Thoracic aorta (tissue), 2 donors: ENCODE measurements around the gene MAPKAPK3. TPM values are rescaled to one million over a fixed set of nuclear protein-coding genes. Genes with fewer than 3 reads are reported as not detected.
A peak's percentile ranks its signal among the peaks of the same experiment; 100 is the strongest.

Experiments used
- ATAC-seq: fragments of 150-250 bp; one replicate; pipeline ENCODE4 v1.8.0; 2017; ENCODE audit warnings: low read depth; ENCODE audit not compliant: insufficient number of reproducible peaks, low FRiP score
- DNase-seq: peaks from one replicate; pipeline ENCODE4 v3.0.0-alpha.2; 2020; ENCODE audit warnings: low spot score
- H3K27ac ChIP-seq, 2 donors: fragments of 200-600 bp; sonication (generic); 1 replicate in 1 of 2; 2 replicates in 1 of 2; pipeline ENCODE4 v1.5.1; 2016; ENCODE audit warnings: mild to moderate bottlenecking in 2 of 2, moderate library complexity in 2 of 2
- H3K27me3 ChIP-seq: fragments of 200-600 bp; sonication (generic); replicated peaks from 2 replicates; pipeline ENCODE4 v1.6.0; 2016; ENCODE audit warnings: mild to moderate bottlenecking; ENCODE audit not compliant: insufficient read depth
- H3K36me3 ChIP-seq: fragments of 200-600 bp; sonication (generic); one replicate; pipeline ENCODE4 v1.5.1; 2016
- H3K4me1 ChIP-seq, 2 donors: fragments of 200-600 bp; sonication (generic); 1 replicate in 1 of 2; 2 replicates in 1 of 2; pipeline versions ENCODE4 v1.5.1 to v1.6.0; 2016; ENCODE audit warnings: low read depth in 2 of 2, mild to moderate bottlenecking in 1 of 2; ENCODE audit not compliant: control insufficient read depth in 1 of 2
- H3K4me3 ChIP-seq: fragments of 200-600 bp; sonication (generic); 2 replicates; pipeline ENCODE4 v1.5.1; 2016; ENCODE audit warnings: mild to moderate bottlenecking
- H3K9me3 ChIP-seq: fragments of 200-600 bp; sonication (generic); 2 replicates; pipeline ENCODE4 v1.5.1; 2016
- CTCF ChIP-seq: fragments of 200-600 bp; sonication (generic); IDR thresholded peaks from one replicate; pipeline ENCODE4 v1.5.1; 2019; ENCODE audit warnings: antibody characterized with exemption
- total RNA-seq, 2 donors: library from RNA; depleted of rRNA; stranded (reverse); fragments of >200 nt; gene quantifications; one replicate each; pipeline versions ENCODE4 v1.1.0 to v1.2.3, GENCODE V29; 2016

MAPKAPK3 gene
- total RNA-seq, 2 donors from 2014 or later: 20.6 to 31.1 TPM

DNA sequence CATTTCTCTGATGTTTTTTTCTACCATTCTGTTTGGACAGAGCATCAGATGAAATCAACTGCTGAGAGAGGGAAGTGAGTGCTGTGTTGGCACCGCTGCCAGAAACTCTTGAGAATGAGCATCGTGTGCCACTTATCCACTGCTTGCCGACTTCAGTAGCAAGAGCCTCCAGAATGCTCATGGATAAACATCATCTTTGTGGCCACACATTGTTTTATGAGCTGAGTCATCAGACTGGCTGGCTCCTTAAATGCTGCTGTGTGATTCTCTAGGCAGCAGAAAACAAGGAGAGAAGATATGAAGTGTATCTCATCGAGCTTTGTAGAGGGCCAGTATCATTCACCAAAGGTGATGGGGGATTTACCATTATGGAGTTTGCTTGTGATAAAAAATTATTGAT, 54.4 kb downstream of the MAPKAPK3 start:
- no peaks in the 10 kb centered on the region for H3K36me3 ChIP-seq
- no peak overlapping the region for H3K4me3 ChIP-seq
- TF ChIP-seq CTCF: no peak
- no peak for DNase-seq
- no peaks in the 10 kb centered on the region for H3K27me3 ChIP-seq
- no peak overlapping the region for H3K27ac ChIP-seq
- H3K9me3 ChIP-seq: no peaks in the 10 kb centered on the region
- no peak for ATAC-seq
- peaks cover 6 to 8% of the 10 kb centered on the region in 2 donors for H3K4me1 ChIP-seq

- no peak overlapping the region for H3K27ac ChIP-seq
- no peak overlapping the region for H3K4me3 ChIP-seq
- no peak for DNase-seq
- no peaks in the 10 kb centered on the region for H3K9me3 ChIP-seq
- H3K27me3 ChIP-seq: no peaks in the 10 kb centered on the region
- H3K4me1 ChIP-seq: peaks cover 6 to 8% of the 10 kb centered on the region in 2 donors
- no peaks in the 10 kb centered on the region for H3K36me3 ChIP-seq
- no peak for TF ChIP-seq CTCF
- no peak for ATAC-seq
Observed at GRCh38 chr3:50672656-50673055, 55.7 kb downstream of the MAPKAPK3 start.

GRCh38 chr3:50673931-50674330, 57.0 kb downstream of the MAPKAPK3 start:
- no peak for TF ChIP-seq CTCF
- Histone ChIP-seq H3K4me3 (no peak overlapping the region), H3K27ac (no peak overlapping the region), H3K27me3 (no peaks in the 10 kb centered on the region), H3K4me1 (peaks cover 6 to 8% of the 10 kb centered on the region in 2 donors), H3K9me3 (no peaks in the 10 kb centered on the region), H3K36me3 (no peaks in the 10 kb centered on the region)
- no peak for DNase-seq
- ATAC-seq: no peak

DNA sequence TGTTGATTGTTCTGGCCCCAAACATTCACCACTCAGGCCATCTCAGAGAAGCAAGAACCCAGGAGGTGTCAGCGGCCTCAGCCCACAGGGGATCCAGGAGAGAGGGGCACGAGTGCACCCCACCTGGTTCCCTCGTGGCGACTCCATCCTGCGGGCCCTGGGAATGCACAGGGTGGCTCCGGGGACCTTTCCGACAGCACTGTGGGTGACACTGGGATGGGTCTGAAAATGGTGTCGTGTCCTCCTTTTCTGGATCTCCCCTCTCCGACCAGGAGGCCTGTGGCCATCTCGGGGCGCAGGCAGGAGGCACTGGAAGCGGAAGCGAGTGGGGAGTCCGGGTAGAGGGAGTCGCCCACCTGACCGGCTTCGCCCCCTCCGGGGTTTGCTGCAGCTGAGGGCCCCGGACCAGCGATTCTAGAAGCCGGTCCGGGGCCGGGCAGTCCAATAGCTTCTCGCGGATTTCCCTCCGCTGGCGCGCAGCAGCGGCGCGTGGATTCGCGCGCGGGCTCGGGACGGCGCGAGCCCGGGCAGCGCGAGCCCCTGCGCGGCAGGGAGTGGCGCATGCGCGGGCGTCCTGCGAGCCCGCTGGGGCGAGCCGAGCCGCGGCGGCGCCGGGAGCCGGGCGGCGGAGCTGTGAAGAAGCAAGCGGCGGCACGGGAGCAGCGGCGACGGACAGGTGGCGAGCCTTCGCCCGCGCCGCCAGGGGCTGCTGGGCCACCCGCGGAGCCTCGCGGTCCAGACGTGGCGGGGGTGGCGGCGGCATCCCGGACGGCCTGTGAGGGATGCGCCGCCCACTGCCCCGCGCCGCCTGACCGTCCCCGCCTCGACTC, 57.6 kb downstream of the MAPKAPK3 start, which contains the start of gene DOCK3:
DOCK3 (plus strand) TSS at position 579 of the 830 bp plus-strand sequence. CDS start 337 bp downstream, outside the sequence.
- no peaks in the 10 kb centered on the region for H3K36me3 ChIP-seq
- TF ChIP-seq CTCF: no peak
- no peak within 1 kb of the TSS for H3K27ac ChIP-seq
- peaks cover 6 to 8% of the 10 kb centered on the region in 2 donors for H3K4me1 ChIP-seq
- DNase-seq (no peak), ATAC-seq (peak; percentile 37)
- H3K9me3 ChIP-seq: no peaks in the 10 kb centered on the region
- peak within 1 kb of the TSS; percentile 60 for H3K4me3 ChIP-seq
- no peaks in the 10 kb centered on the region for H3K27me3 ChIP-seq

DNA sequence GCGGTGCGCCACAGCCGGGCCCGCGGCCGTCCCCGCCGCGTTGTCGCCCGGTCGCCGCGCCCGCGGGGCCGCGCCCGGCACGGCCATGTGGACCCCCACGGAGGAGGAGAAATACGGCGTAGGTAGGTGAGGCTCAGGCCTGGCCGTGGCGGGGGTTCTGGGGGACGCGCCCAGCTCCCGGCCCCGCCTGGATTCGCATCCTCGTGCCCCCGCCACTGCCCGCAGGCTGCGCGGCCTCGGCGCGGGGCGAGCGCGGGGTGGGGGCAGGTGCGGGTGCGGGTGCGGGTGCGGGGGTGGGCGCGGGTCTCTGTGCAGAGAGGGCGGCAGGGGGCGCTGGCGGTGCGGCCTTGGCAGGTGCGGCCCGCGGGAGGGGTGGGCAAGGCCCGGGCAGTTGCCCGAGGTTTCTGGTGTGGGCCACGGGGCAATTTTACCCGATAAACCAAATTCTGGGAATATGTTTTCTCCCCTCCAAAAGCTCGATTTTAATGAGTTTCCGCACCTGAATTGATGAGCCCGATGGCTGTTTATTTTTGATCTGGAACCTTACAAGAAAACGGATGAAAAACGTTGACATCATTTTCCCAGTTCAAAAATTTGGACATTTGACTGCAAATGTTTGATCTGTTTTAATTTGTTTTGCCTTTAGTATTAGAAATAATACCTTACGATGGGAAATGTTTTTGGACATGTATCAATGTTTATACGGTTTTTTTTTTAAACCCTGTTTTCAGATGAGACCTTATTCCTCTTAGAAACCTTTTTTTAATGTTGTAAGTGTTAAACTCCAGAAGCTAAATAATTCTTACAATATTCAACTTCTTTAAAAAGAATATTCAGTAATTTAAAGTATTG, 58.5 kb downstream of the MAPKAPK3 start:
- H3K27me3 ChIP-seq: no peaks in the 10 kb centered on the region
- no peak overlapping the region for H3K27ac ChIP-seq
- peak overlapping the region; percentile 60 for H3K4me3 ChIP-seq
- TF ChIP-seq CTCF: no peak
- H3K36me3 ChIP-seq: no peaks in the 10 kb centered on the region
- H3K9me3 ChIP-seq: no peaks in the 10 kb centered on the region
- ATAC-seq: no peak
- DNase-seq: no peak
- peaks cover 6 to 8% of the 10 kb centered on the region in 2 donors for H3K4me1 ChIP-seq
